ENCODE results near the gene GUCA2A.

GRCh38 chr1:42173961-42174735 is 9.6 kb upstream of the GUCA2A start:
- TF ChIP-seq POLR2A (IDR thresholded peaks at IDR 0.05) (no peak), POLR2AphosphoS5 (IDR thresholded peaks at IDR 0.05) (no peak), EP300 (IDR thresholded peaks at IDR 0.05; ENCODE audit: low read depth) (no peak)

All from transverse colon (tissue), 3 donors.